Neural progenitor cell (in vitro differentiated cells): ENCODE measurements around the gene SLC19A1.

Experiments used
- EZH2 ChIP-seq: fragments of 200-600 bp; sonication (generic); IDR thresholded peaks from 2 replicates; pipeline ENCODE4 v1.6.1; 2017; ENCODE audit warnings: antibody characterized with exemption, mild to moderate bottlenecking, moderate library complexity
- EZH2phosphoT487 ChIP-seq: fragments of 200-600 bp; sonication (generic); IDR thresholded peaks from 2 replicates; pipeline ENCODE4 v1.6.1; 2017; ENCODE audit warnings: antibody characterized with exemption
- TF ChIP-seq, protein P1 (sequence below): fragments of 200-600 bp; sonication (generic); IDR thresholded peaks from 2 replicates; pipeline ENCODE4 v1.5.1; 2017; ENCODE audit warnings: antibody characterized with exemption, mild to moderate bottlenecking

DNA sequence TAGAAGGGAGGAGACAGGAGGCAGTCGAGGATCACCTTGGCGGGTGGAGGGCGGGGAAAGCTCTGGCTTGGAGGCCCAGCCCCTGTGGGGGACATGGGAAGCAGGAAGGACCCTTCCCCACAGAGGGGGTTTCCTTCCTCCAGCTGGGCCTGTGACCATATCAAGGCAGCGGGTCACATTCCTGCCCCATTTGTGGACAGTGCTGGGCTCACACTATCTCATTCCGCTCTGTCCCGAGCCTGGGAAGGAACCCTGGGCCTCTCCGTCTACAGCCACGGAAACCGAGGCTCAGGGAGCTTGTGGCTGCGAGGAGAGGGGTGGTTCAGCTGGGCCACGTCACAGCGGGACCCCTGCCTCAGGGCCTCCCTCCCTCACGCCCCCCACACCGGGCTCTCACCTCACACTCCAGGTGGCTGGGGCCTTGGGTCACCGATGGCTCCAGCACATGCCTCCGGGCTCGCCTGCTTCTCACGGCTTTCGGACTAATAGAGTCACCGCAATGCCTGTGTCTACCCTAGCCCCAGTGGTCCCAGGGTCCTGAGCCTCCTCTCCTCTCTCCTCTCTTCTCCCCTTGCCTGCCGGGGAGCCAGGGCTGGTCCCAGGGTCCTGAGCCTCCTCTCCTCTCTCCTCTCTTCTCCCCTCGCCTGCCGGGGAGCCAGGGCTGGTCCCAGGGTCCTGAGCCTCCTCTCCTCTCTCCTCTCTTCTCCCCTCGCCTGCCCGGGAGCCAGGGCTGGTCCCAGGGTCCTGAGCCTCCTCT, 56.4 kb downstream of the SLC19A1 start:
- TF ChIP-seq, protein P1, sequence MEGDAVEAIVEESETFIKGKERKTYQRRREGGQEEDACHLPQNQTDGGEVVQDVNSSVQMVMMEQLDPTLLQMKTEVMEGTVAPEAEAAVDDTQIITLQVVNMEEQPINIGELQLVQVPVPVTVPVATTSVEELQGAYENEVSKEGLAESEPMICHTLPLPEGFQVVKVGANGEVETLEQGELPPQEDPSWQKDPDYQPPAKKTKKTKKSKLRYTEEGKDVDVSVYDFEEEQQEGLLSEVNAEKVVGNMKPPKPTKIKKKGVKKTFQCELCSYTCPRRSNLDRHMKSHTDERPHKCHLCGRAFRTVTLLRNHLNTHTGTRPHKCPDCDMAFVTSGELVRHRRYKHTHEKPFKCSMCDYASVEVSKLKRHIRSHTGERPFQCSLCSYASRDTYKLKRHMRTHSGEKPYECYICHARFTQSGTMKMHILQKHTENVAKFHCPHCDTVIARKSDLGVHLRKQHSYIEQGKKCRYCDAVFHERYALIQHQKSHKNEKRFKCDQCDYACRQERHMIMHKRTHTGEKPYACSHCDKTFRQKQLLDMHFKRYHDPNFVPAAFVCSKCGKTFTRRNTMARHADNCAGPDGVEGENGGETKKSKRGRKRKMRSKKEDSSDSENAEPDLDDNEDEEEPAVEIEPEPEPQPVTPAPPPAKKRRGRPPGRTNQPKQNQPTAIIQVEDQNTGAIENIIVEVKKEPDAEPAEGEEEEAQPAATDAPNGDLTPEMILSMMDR: no peak
- TF ChIP-seq EZH2: no peak
- TF ChIP-seq EZH2phosphoT487: no peak
